Measurements from ENCODE around the gene GNAZ.

DNA sequence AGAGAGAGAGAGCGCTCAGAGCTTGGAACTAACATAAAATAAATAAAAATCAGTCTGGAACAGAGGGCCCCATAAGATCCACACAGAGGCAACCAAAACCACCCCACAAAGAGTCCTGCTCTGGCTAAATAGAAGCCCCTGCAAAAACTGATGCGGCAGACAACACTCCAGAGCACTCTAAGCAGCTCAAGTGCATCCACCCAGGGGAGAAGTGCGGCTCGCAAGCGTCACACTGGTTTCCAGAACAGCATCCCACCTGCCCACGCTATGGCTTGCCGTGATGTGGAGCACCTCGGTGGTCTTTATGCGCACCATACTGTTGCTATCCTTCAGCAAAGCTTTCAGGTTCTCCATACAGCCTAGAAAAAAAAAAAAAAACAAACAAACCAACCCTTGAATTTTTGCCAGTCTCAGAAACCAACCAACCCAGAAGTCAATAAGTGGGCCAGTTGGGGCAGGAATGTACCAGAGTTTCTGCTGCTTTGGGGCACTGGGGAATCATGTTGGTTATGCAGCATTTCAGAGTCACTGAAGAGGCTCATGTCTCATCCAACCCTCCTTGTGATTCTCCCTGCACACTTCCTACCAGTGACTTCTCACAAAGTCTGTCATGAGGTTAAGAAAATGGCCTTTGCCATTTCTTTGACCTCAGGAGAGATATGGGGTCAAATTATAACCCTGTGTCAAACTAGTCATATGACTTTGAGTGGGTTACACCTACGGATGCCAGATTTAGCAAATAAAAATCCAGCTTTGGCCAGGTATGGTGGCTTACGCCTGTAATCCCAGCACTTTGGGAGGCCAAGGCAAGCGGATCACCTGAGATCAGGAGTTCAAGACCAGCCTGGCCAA lies 68.5 kb downstream of the GNAZ start:
- TF ChIP-seq, protein P1, sequence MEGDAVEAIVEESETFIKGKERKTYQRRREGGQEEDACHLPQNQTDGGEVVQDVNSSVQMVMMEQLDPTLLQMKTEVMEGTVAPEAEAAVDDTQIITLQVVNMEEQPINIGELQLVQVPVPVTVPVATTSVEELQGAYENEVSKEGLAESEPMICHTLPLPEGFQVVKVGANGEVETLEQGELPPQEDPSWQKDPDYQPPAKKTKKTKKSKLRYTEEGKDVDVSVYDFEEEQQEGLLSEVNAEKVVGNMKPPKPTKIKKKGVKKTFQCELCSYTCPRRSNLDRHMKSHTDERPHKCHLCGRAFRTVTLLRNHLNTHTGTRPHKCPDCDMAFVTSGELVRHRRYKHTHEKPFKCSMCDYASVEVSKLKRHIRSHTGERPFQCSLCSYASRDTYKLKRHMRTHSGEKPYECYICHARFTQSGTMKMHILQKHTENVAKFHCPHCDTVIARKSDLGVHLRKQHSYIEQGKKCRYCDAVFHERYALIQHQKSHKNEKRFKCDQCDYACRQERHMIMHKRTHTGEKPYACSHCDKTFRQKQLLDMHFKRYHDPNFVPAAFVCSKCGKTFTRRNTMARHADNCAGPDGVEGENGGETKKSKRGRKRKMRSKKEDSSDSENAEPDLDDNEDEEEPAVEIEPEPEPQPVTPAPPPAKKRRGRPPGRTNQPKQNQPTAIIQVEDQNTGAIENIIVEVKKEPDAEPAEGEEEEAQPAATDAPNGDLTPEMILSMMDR (IDR thresholded peaks at IDR 0.05): no peak
- no peak for TF ChIP-seq POLR2A (IDR thresholded peaks at IDR 0.05; ENCODE audit: low read length)

All from A549 (cell line).